ENCODE data around the gene CERS4.

GRCh38 chr19:8216357-8216756 is 7.2 kb downstream of the CERS4 start:
- TF ChIP-seq CTCF (IDR thresholded peaks at IDR 0.05) (no peak), POLR2A (IDR thresholded peaks at IDR 0.05) (no peak)

Measured in right lobe of liver (tissue), 4 donors.